PC-3 (cell line): ENCODE measurements around the gene MELTF.

Experiments used
- CTCF ChIP-seq: fragments of 300-600 bp; sonication (generic); conservative IDR thresholded peaks from 2 replicates; pipeline ENCODE4 v1.5.1; 2017; ENCODE audit warnings: antibody characterized with exemption, low read depth, mild to moderate bottlenecking, low read length
- EZH2 ChIP-seq: fragments of 300-600 bp; sonication (generic); IDR thresholded peaks from one replicate; pipeline ENCODE4 v1.6.1; 2017; ENCODE audit warnings: antibody characterized with exemption, mild to moderate bottlenecking, low read length; ENCODE audit not compliant: unreplicated experiment

- no peak for TF ChIP-seq EZH2
- TF ChIP-seq CTCF = no peak
These were observed 62.9 kb downstream of the MELTF start for GRCh38 chr3:196966526-196967401.
